ENCODE results near the gene PLPPR5. TPM values are rescaled to one million over a fixed set of nuclear protein-coding genes. Genes with fewer than 3 reads are reported as not detected.

The PLPPR5 gene
- total and polyA plus RNA-seq, 2 experiments from 2014 or later: 0.17 TPM; not detected in 1

- H3K9me2 ChIP-seq (replicated peaks; ENCODE audit: insufficient read depth): no peaks in the 10 kb centered on the region
- H3K4me3 ChIP-seq: no peak overlapping the region
- WGBS (ENCODE audit: low lambda C conversion rate, missing lambda C conversion rate): 62% methylated on average over 4 of the region's 4 CpGs
- H3K36me3 ChIP-seq (replicated peaks; ENCODE audit: insufficient read depth, low read depth): no peaks in the 10 kb centered on the region
- no peak for TF ChIP-seq CTCF (IDR thresholded peaks at IDR 0.05; ENCODE audit: poor library complexity)
- TF ChIP-seq EZH2 (IDR thresholded peaks at IDR 0.05; ENCODE audit: borderline replicate concordance): no peak
- no peak for TF ChIP-seq EZH2phosphoT487 (IDR thresholded peaks at IDR 0.05; ENCODE audit: low read depth, severe bottlenecking, unreplicated experiment)
- no peak overlapping the region for H3K4me2 ChIP-seq
- DNase-seq (ENCODE audit: low spot score): no peak
- H3K4me1 ChIP-seq (ENCODE audit: insufficient read depth): no peaks in the 10 kb centered on the region
- no peaks in the 10 kb centered on the region for H3K9me3 ChIP-seq (ENCODE audit: low read depth)
- no peaks in the 10 kb centered on the region for H3K27me3 ChIP-seq
- no peaks in the 10 kb centered on the region for H3K79me2 ChIP-seq
- no peaks in the 10 kb centered on the region for H4K20me1 ChIP-seq (ENCODE audit: insufficient read depth, poor library complexity, severe bottlenecking)
- H2AFZ ChIP-seq: no peak overlapping the region
- H3K27ac ChIP-seq: no peak overlapping the region
These were observed 40.5 kb downstream of the PLPPR5 start for GRCh38 chr1:98964198-98964597.

- 86% methylated on average over 3 of the region's 3 CpGs for WGBS (ENCODE audit: low lambda C conversion rate, missing lambda C conversion rate)
- H3K4me2 ChIP-seq: no peak overlapping the region
These were observed 41.5 kb downstream of the PLPPR5 start for GRCh38 chr1:98963064-98963758.

GRCh38 chr1:98962156-98962555, 42.5 kb downstream of the PLPPR5 start:
- DNase-seq (ENCODE audit: low spot score): no peak
- H3K4me2 ChIP-seq: no peak overlapping the region
- no peaks in the 10 kb centered on the region for H4K20me1 ChIP-seq (ENCODE audit: insufficient read depth, poor library complexity, severe bottlenecking)
- H3K79me2 ChIP-seq: no peaks in the 10 kb centered on the region
- H3K4me1 ChIP-seq (ENCODE audit: insufficient read depth): no peaks in the 10 kb centered on the region
- H3K36me3 ChIP-seq (replicated peaks; ENCODE audit: insufficient read depth, low read depth): no peaks in the 10 kb centered on the region
- no peaks in the 10 kb centered on the region for H3K27me3 ChIP-seq
- H3K9me2 ChIP-seq (replicated peaks; ENCODE audit: insufficient read depth): no peaks in the 10 kb centered on the region
- no peak overlapping the region for H2AFZ ChIP-seq
- no peaks in the 10 kb centered on the region for H3K9me3 ChIP-seq (ENCODE audit: low read depth)
- H3K4me3 ChIP-seq: no peak overlapping the region
- H3K27ac ChIP-seq: no peak overlapping the region
- no peak for TF ChIP-seq CTCF (IDR thresholded peaks at IDR 0.05; ENCODE audit: poor library complexity)
- no peak for TF ChIP-seq EZH2phosphoT487 (IDR thresholded peaks at IDR 0.05; ENCODE audit: low read depth, severe bottlenecking, unreplicated experiment)
- TF ChIP-seq EZH2 (IDR thresholded peaks at IDR 0.05; ENCODE audit: borderline replicate concordance): no peak

More at GRCh38 chr1:98963064-98963758, 41.5 kb downstream of the PLPPR5 start:
- no peak overlapping the region for H2AFZ ChIP-seq
- no peaks in the 10 kb centered on the region for H3K9me2 ChIP-seq (replicated peaks; ENCODE audit: insufficient read depth)
- H3K9me3 ChIP-seq (ENCODE audit: low read depth): no peaks in the 10 kb centered on the region
- TF ChIP-seq EZH2 (IDR thresholded peaks at IDR 0.05; ENCODE audit: borderline replicate concordance) (no peak), CTCF (IDR thresholded peaks at IDR 0.05; ENCODE audit: poor library complexity) (no peak), EZH2phosphoT487 (IDR thresholded peaks at IDR 0.05; ENCODE audit: low read depth, severe bottlenecking, unreplicated experiment) (no peak)
- no peak for DNase-seq (ENCODE audit: low spot score)
- no peaks in the 10 kb centered on the region for H3K27me3 ChIP-seq
- H3K36me3 ChIP-seq (replicated peaks; ENCODE audit: insufficient read depth, low read depth): no peaks in the 10 kb centered on the region
- no peaks in the 10 kb centered on the region for H4K20me1 ChIP-seq (ENCODE audit: insufficient read depth, poor library complexity, severe bottlenecking)
- H3K79me2 ChIP-seq: no peaks in the 10 kb centered on the region
- no peak overlapping the region for H3K4me3 ChIP-seq
- no peak overlapping the region for H3K27ac ChIP-seq
- no peaks in the 10 kb centered on the region for H3K4me1 ChIP-seq (ENCODE audit: insufficient read depth)
